Epithelial cell of prostate (primary cell): ENCODE measurements around the gene PER2.
A peak's percentile ranks its signal among the peaks of the same experiment; 100 is the strongest.

Source experiments
- DNase-seq: peaks from one replicate; pipeline ENCODE4 v3.0.0-alpha.2; 2011; ENCODE audit warnings: low read depth, low spot score
- H3K27ac ChIP-seq: fragments of 450-650 bp; 2 replicates; pipeline ENCODE4 v1.5.1; 2017; ENCODE audit warnings: mild to moderate bottlenecking

The PER2 gene

GRCh38 chr2:238235856-238236255 lies 52.6 kb downstream of the PER2 start:
- DNase-seq: no peak
- H3K27ac ChIP-seq: no peak overlapping the region

- DNase-seq: no peak
- H3K27ac ChIP-seq: no peak overlapping the region
Measured at GRCh38 chr2:238235331-238235732, 53.1 kb downstream of the PER2 start.

GRCh38 chr2:238233625-238234024 lies 54.8 kb downstream of the PER2 start:
- no peak for DNase-seq
- no peak overlapping the region for H3K27ac ChIP-seq

GRCh38 chr2:238231809-238232208 lies 56.6 kb downstream of the PER2 start:
- no peak for DNase-seq
- no peak overlapping the region for H3K27ac ChIP-seq

GRCh38 chr2:238231251-238231793 lies 57.1 kb downstream of the PER2 start:
- no peak for DNase-seq
- no peak overlapping the region for H3K27ac ChIP-seq

GRCh38 chr2:238230699-238231098 lies 57.7 kb downstream of the PER2 start:
- no peak for DNase-seq
- H3K27ac ChIP-seq: no peak overlapping the region

- no peak overlapping the region for H3K27ac ChIP-seq
- no peak for DNase-seq
Measured at GRCh38 chr2:238228700-238229099, 59.7 kb downstream of the PER2 start.

GRCh38 chr2:238227587-238228032 lies 60.8 kb downstream of the PER2 start:
- H3K27ac ChIP-seq: no peak overlapping the region
- no peak for DNase-seq

- H3K27ac ChIP-seq: no peak overlapping the region
- no peak for DNase-seq
Measured at GRCh38 chr2:238226698-238227586, 61.5 kb downstream of the PER2 start.

- no peak overlapping the region for H3K27ac ChIP-seq
- no peak for DNase-seq
Measured at GRCh38 chr2:238225911-238226697, 62.3 kb downstream of the PER2 start.

GRCh38 chr2:238225121-238225520 lies 63.3 kb downstream of the PER2 start:
- no peak overlapping the region for H3K27ac ChIP-seq
- DNase-seq: no peak

GRCh38 chr2:238224356-238225035 lies 63.9 kb downstream of the PER2 start:
- DNase-seq: no peak
- no peak overlapping the region for H3K27ac ChIP-seq

GRCh38 chr2:238220892-238221521 lies 67.4 kb downstream of the PER2 start:
- no peak for DNase-seq
- no peak overlapping the region for H3K27ac ChIP-seq

GRCh38 chr2:238220274-238220891 lies 68.0 kb downstream of the PER2 start:
- DNase-seq: no peak
- H3K27ac ChIP-seq: no peak overlapping the region

GRCh38 chr2:238216651-238217184 lies 71.7 kb downstream of the PER2 start:
- peak overlapping the region; percentile 54 for H3K27ac ChIP-seq
- DNase-seq: no peak

GRCh38 chr2:238207006-238207405 lies 81.4 kb downstream of the PER2 start:
- no peak for DNase-seq
- H3K27ac ChIP-seq: no peak overlapping the region

GRCh38 chr2:238203973-238204683 lies 84.3 kb downstream of the PER2 start:
- H3K27ac ChIP-seq: peak overlapping the region; percentile 70
- no peak for DNase-seq

GRCh38 chr2:238203094-238203972 lies 85.1 kb downstream of the PER2 start, which contains the start of gene ILKAP:
TSS of gene ILKAP (minus strand) at chr2:238203695. CDS start at chr2:238203553, 142 bp downstream.
- peak; percentile 14 for DNase-seq
- peak within 1 kb of the TSS; percentile 70 for H3K27ac ChIP-seq
